Smooth muscle cell (in vitro differentiated cells): ENCODE results near the gene POU5F2. TPM values are rescaled to one million over a fixed set of nuclear protein-coding genes. Genes with fewer than 3 reads are reported as not detected.

Experiments used
- DNase-seq: peaks from one replicate; lab custom pipeline; 2025; ENCODE audit not compliant: unreplicated experiment; lab: John Stamatoyannopoulos, UW
- H2AFZ ChIP-seq: fragments of 200-600 bp; sonication (generic); 2 replicates; pipeline ENCODE4 v1.6.0; 2016; ENCODE audit warnings: antibody characterized with exemption, low read depth, mild to moderate bottlenecking
- H3F3A ChIP-seq: fragments of 200-600 bp; sonication (generic); 2 replicates; pipeline ENCODE4 v1.6.0; 2017; ENCODE audit warnings: antibody characterized with exemption, low read depth
- H3K27ac ChIP-seq: fragments of 200-600 bp; sonication (generic); 2 replicates; pipeline ENCODE4 v1.5.1; 2016; ENCODE audit warnings: low read depth, mild to moderate bottlenecking
- H3K27me3 ChIP-seq: fragments of 200-600 bp; sonication (generic); 2 replicates; pipeline ENCODE4 v1.6.1; 2016; ENCODE audit warnings: low read depth, mild to moderate bottlenecking
- H3K36me3 ChIP-seq: fragments of 200-600 bp; sonication (generic); 2 replicates; pipeline ENCODE4 v1.5.1; 2016; ENCODE audit warnings: low read depth
- H3K4me1 ChIP-seq: fragments of 200-600 bp; sonication (generic); 2 replicates; pipeline ENCODE4 v1.5.1; 2016; ENCODE audit warnings: low read depth
- H3K4me2 ChIP-seq: fragments of 200-600 bp; sonication (generic); 2 replicates; pipeline ENCODE4 v1.6.0; 2016; ENCODE audit warnings: mild to moderate bottlenecking
- H3K4me3 ChIP-seq: fragments of 200-600 bp; sonication (generic); 2 replicates; pipeline ENCODE4 v1.5.1; 2016; ENCODE audit warnings: mild to moderate bottlenecking
- H3K79me2 ChIP-seq: fragments of 200-600 bp; sonication (generic); 2 replicates; pipeline ENCODE4 v1.6.0; 2016; ENCODE audit warnings: low read depth, mild to moderate bottlenecking
- H3K9ac ChIP-seq: fragments of 200-600 bp; sonication (generic); 2 replicates; pipeline ENCODE4 v1.6.0; 2016; ENCODE audit warnings: low read depth
- H3K9me3 ChIP-seq: fragments of 200-600 bp; sonication (generic); replicated peaks from 2 replicates; pipeline ENCODE4 v1.5.1; 2016; ENCODE audit warnings: low read depth
- H4K20me1 ChIP-seq: fragments of 200-600 bp; sonication (generic); 2 replicates; pipeline ENCODE4 v1.6.0; 2016; ENCODE audit warnings: low read depth
- CTCF ChIP-seq: fragments of 200-600 bp; sonication (generic); IDR thresholded peaks from 2 replicates; pipeline ENCODE4 v1.5.1; 2017; ENCODE audit warnings: borderline replicate concordance, mild to moderate bottlenecking, antibody characterized with exemption; ENCODE audit not compliant: insufficient read depth, poor library complexity, severe bottlenecking
- WGBS: methylation state at CpG from one replicate; pipeline ENCODE4 v1.1.7; 2016; ENCODE audit warnings: low lambda C conversion rate; 5-methylcytosine and 5-hydroxymethylcytosine counted together
- polyA plus RNA-seq: library from polyadenylated mRNA; unstranded; fragments of >200 nt; fragmentation: Nextera tagmentation; extraction: Ambion mirVana; gene quantifications from 2 replicates; pipeline ENCODE4 v1.2.1, GENCODE V29; 2016
- total RNA-seq: library from RNA; depleted of rRNA; stranded (reverse); fragments of >200 nt; gene quantifications from 2 replicates; pipeline ENCODE4 v1.2.3, GENCODE V29; 2014

POU5F2 gene
- total and polyA plus RNA-seq, 2 experiments from 2014 or later, result 0.11 to 0.45 TPM

GRCh38 chr5:93704996-93705395 is 36.4 kb downstream of the POU5F2 start:
- H3K9ac ChIP-seq, result no peak overlapping the region
- DNase-seq, result no peak

GRCh38 chr5:93691997-93692396 is 49.4 kb downstream of the POU5F2 start:
- 87% methylated on average over 4 of the region's 4 CpGs for WGBS
- H3K9ac ChIP-seq, result no peak overlapping the region

More at GRCh38 chr5:93704996-93705395, 36.4 kb downstream of the POU5F2 start:
- no peaks in the 10 kb centered on the region for H3K27me3 ChIP-seq
- no peak overlapping the region for H2AFZ ChIP-seq
- no peak overlapping the region for H3K4me3 ChIP-seq
- no peaks in the 10 kb centered on the region for H3K79me2 ChIP-seq
- no peak overlapping the region for H3K4me2 ChIP-seq
- no peaks in the 10 kb centered on the region for H3F3A ChIP-seq
- H3K36me3 ChIP-seq, result no peaks in the 10 kb centered on the region
- H4K20me1 ChIP-seq, result no peaks in the 10 kb centered on the region
- TF ChIP-seq CTCF, result no peak
- no peaks in the 10 kb centered on the region for H3K9me3 ChIP-seq
- no peak overlapping the region for H3K27ac ChIP-seq
- no peaks in the 10 kb centered on the region for H3K4me1 ChIP-seq

More at GRCh38 chr5:93691997-93692396, 49.4 kb downstream of the POU5F2 start:
- H3K4me2 ChIP-seq, result no peak overlapping the region
- no peak overlapping the region for H3K4me3 ChIP-seq
- DNase-seq, result no peak
- no peaks in the 10 kb centered on the region for H3F3A ChIP-seq
- H3K27me3 ChIP-seq, result no peaks in the 10 kb centered on the region
- no peaks in the 10 kb centered on the region for H3K9me3 ChIP-seq
- H3K4me1 ChIP-seq, result no peaks in the 10 kb centered on the region
- no peaks in the 10 kb centered on the region for H3K36me3 ChIP-seq
- H3K79me2 ChIP-seq, result no peaks in the 10 kb centered on the region
- TF ChIP-seq CTCF, result no peak
- no peak overlapping the region for H3K27ac ChIP-seq
- H2AFZ ChIP-seq, result no peak overlapping the region
- no peaks in the 10 kb centered on the region for H4K20me1 ChIP-seq

Other genes starting within 250 kb of the POU5F2 start
- 18.7 and 31.0 TPM in 2 replicates for gene NR2F1-AS1, start 160.4 kb downstream of the POU5F2 start, total RNA-seq
- 22.9 and 26.1 TPM in 2 replicates for gene NR2F1-AS1, start 160.4 kb downstream of the POU5F2 start, polyA plus RNA-seq
- 8.2 and 22.5 TPM in 2 replicates for gene NR2F1, start 158.4 kb downstream of the POU5F2 start, total RNA-seq
- gene NR2F1, start 158.4 kb downstream of the POU5F2 start, polyA plus RNA-seq, result 5.9 and 6.0 TPM in 2 replicates